ENCODE results near the gene NEDD4L.

NEDD4L gene

GRCh38 chr18:58119819-58120218, 75.8 kb downstream of the NEDD4L start:
- DNase-seq (ENCODE audit: low spot score) = no peak

- DNase-seq (ENCODE audit: low spot score) = no peak
Observed at GRCh38 chr18:58124475-58124874, 80.4 kb downstream of the NEDD4L start.

- no peak for DNase-seq (ENCODE audit: low spot score)
Observed at GRCh38 chr18:58125183-58125582, 81.2 kb downstream of the NEDD4L start.

GRCh38 chr18:58125756-58126155, 81.7 kb downstream of the NEDD4L start:
- no peak for DNase-seq (ENCODE audit: low spot score)

- no peak for DNase-seq (ENCODE audit: low spot score)
Observed at GRCh38 chr18:58128381-58129374, 84.7 kb downstream of the NEDD4L start.

GRCh38 chr18:58132595-58133261, 88.7 kb downstream of the NEDD4L start:
- DNase-seq (ENCODE audit: low spot score) = no peak

- DNase-seq (ENCODE audit: low spot score) = peak; percentile 15
Observed at GRCh38 chr18:58135183-58135641, 91.2 kb downstream of the NEDD4L start.

- DNase-seq (ENCODE audit: low spot score) = peak; percentile 71
Observed at GRCh38 chr18:58135701-58136331, 91.8 kb downstream of the NEDD4L start.

GRCh38 chr18:58136879-58137278, 92.9 kb downstream of the NEDD4L start:
- DNase-seq (ENCODE audit: low spot score) = no peak

- DNase-seq (ENCODE audit: low spot score) = no peak
Observed at GRCh38 chr18:58139459-58140386, 95.7 kb downstream of the NEDD4L start.

- no peak for DNase-seq (ENCODE audit: low spot score)
Observed at GRCh38 chr18:58140387-58141325, 96.6 kb downstream of the NEDD4L start.

- DNase-seq (ENCODE audit: low spot score) = no peak
Observed at GRCh38 chr18:58143386-58143785, 99.4 kb downstream of the NEDD4L start.

- DNase-seq (ENCODE audit: low spot score) = no peak
Observed at GRCh38 chr18:58144106-58144505, 100.1 kb downstream of the NEDD4L start.

- DNase-seq (ENCODE audit: low spot score) = no peak
Observed at GRCh38 chr18:58144671-58145285, 100.8 kb downstream of the NEDD4L start.

- DNase-seq (ENCODE audit: low spot score) = no peak
Observed at GRCh38 chr18:58146099-58146498, 102.1 kb downstream of the NEDD4L start.

- DNase-seq (ENCODE audit: low spot score) = no peak
Observed at GRCh38 chr18:58148954-58149471, 105.0 kb downstream of the NEDD4L start.

- no peak for DNase-seq (ENCODE audit: low spot score)
Observed at GRCh38 chr18:58150772-58151171, 106.7 kb downstream of the NEDD4L start.

- no peak for DNase-seq (ENCODE audit: low spot score)
Observed at GRCh38 chr18:58152216-58152615, 108.2 kb downstream of the NEDD4L start.

GRCh38 chr18:58152891-58153290, 108.9 kb downstream of the NEDD4L start:
- DNase-seq (ENCODE audit: low spot score) = no peak

GRCh38 chr18:58156516-58156915, 112.5 kb downstream of the NEDD4L start:
- DNase-seq (ENCODE audit: low spot score) = no peak

Data from activated CD4-positive, alpha-beta T cell treated with anti-CD3 and anti-CD28 coated beads, Interleukin-2, Interleukin-4, amounts not matched to agents 100 ng/mL and 50 ng/mL, durations not matched to agents 16 hours and 8 hours (primary cell).